H1 (cell line): ENCODE results near the gene VPS54. TPM values are rescaled to one million over a fixed set of nuclear protein-coding genes. Genes with fewer than 3 reads are reported as not detected.

Experiments
- CTCF ChIA-PET: fragments of 300-600 bp; sonication (Branson Sonifier 250); formaldehyde crosslinking; loops from one replicate; lab custom pipeline; 2021; ENCODE audit not compliant: partially characterized antibody; lab: Charles Lee
- POLR2A ChIA-PET: fragments of 300-600 bp; sonication (Branson Sonifier 250); formaldehyde crosslinking; loops from one replicate; lab custom pipeline; 2021; ENCODE audit warnings: inconsistent platforms; ENCODE audit not compliant: partially characterized antibody; lab: Charles Lee
- DNase-seq, 2 experiments: peaks; one replicate each; pipeline versions ENCODE4 v3.0.0 to v3.0.0-alpha.2; 2010 to 2022; ENCODE audit warnings: low spot score in 2 of 2, low read depth in 1 of 2, mixed read lengths in 1 of 2
- FAIRE-seq: peaks from 2 replicates; lab custom pipeline; 2011; peaks lifted over from hg19 to GRCh38; lab: Jason Lieb, UNC
- H2AFZ ChIP-seq: 2 replicates; pipeline ENCODE4 v1.8.1; 2012; ENCODE audit warnings: low read length, inconsistent platforms
- H2AK5ac ChIP-seq: 2 replicates; pipeline ENCODE4 v1.6.1; 2013; ENCODE audit warnings: low read depth, low read length
- H2BK120ac ChIP-seq: replicated peaks from 2 replicates; pipeline ENCODE3; 2013; ENCODE audit warnings: low read depth, low read length, inconsistent platforms
- H2BK12ac ChIP-seq: 2 replicates; pipeline ENCODE4 v1.6.1; 2013; ENCODE audit warnings: low read depth, low read length
- H2BK15ac ChIP-seq: 2 replicates; pipeline ENCODE4 v1.6.1; 2013; ENCODE audit warnings: low read length
- H2BK20ac ChIP-seq: 2 replicates; pipeline ENCODE4 v1.6.1; 2013; ENCODE audit warnings: low read length
- H2BK5ac ChIP-seq: 2 replicates; pipeline ENCODE4 v1.6.1; 2013; ENCODE audit warnings: low read depth, low read length
- H3K14ac ChIP-seq: 2 replicates; pipeline ENCODE4 v1.6.1; 2013; ENCODE audit warnings: inconsistent platforms; ENCODE audit not compliant: insufficient read length
- H3K18ac ChIP-seq: 2 replicates; pipeline ENCODE4 v1.6.1; 2013; ENCODE audit warnings: low read length; ENCODE audit errors: extremely low read depth
- H3K23ac ChIP-seq: 2 replicates; pipeline ENCODE4 v1.6.1; 2013; ENCODE audit warnings: inconsistent platforms; ENCODE audit not compliant: insufficient read length
- H3K23me2 ChIP-seq: 2 replicates; pipeline ENCODE4 v1.6.1; 2013; ENCODE audit warnings: low read depth, low read length
- H3K27ac ChIP-seq: 2 replicates; pipeline ENCODE4 v1.6.1; 2011; ENCODE audit warnings: low read depth, low read length, inconsistent platforms
- H3K27me3 ChIP-seq, 4 experiments: replicated peaks in 1 of 4; 1 replicate in 1 of 4; 2 replicates in 3 of 4; pipeline versions ENCODE4 v1.6.1 to v1.8.1; 2011 to 2013; ENCODE audit warnings: low read length in 3 of 4, mild to moderate bottlenecking in 3 of 4, inconsistent platforms in 2 of 4, mixed read lengths in 2 of 4, moderate library complexity in 1 of 4; ENCODE audit not compliant: control insufficient read depth in 3 of 4, insufficient read depth in 3 of 4; ENCODE audit errors: extremely low read depth in 1 of 4
- H3K36me3 ChIP-seq, 4 experiments: 2 replicates each; pipeline versions ENCODE4 v1.6.1 to v1.8.1; 2011 to 2013; ENCODE audit warnings: mild to moderate bottlenecking in 4 of 4, low read length in 3 of 4, moderate library complexity in 2 of 4, control low read depth in 1 of 4, inconsistent platforms in 1 of 4; ENCODE audit not compliant: insufficient read depth in 4 of 4, control insufficient read depth in 2 of 4
- H3K4ac ChIP-seq: replicated peaks from 2 replicates; pipeline ENCODE3; 2013; ENCODE audit warnings: low read length, low read depth, mixed read lengths, inconsistent platforms; ENCODE audit not compliant: insufficient read length
- H3K4me1 ChIP-seq, 4 experiments: replicated peaks in 1 of 4; 1 replicate in 1 of 4; 2 replicates in 3 of 4; pipeline versions ENCODE4 v1.6.1 to v1.8.1; 2011 to 2013; ENCODE audit warnings: low read length in 3 of 4, inconsistent platforms in 2 of 4, mixed read lengths in 1 of 4; ENCODE audit not compliant: insufficient read depth in 4 of 4, control insufficient read depth in 3 of 4
- H3K4me2 ChIP-seq, 2 experiments: 2 replicates each; pipeline versions ENCODE4 v1.6.1 to v1.8.1; 2011 to 2013; ENCODE audit warnings: low read depth in 2 of 2, low read length in 2 of 2, control low read depth in 1 of 2, inconsistent platforms in 1 of 2, mild to moderate bottlenecking in 1 of 2; ENCODE audit not compliant: insufficient read depth in 1 of 2
- H3K4me3 ChIP-seq, 4 experiments: fragments of 200-600, 300-600 bp in 1 of 4; sonication (generic), shearing (Covaris generic), sonication (Bioruptor Twin) in 1 of 4; 2 replicates each; pipeline versions ENCODE4 v1.5.1 to v1.8.1; 2011 to 2016; ENCODE audit warnings: low read length in 4 of 4, low read depth in 3 of 4, control low read depth in 2 of 4, inconsistent platforms in 2 of 4, mild to moderate bottlenecking in 2 of 4, mixed read lengths in 1 of 4, moderate library complexity in 1 of 4; ENCODE audit not compliant: insufficient read depth in 2 of 4; ENCODE audit errors: extremely low read depth in 1 of 4
- H3K56ac ChIP-seq: replicated peaks from 2 replicates; pipeline ENCODE3; 2013; ENCODE audit warnings: low read depth, mild to moderate bottlenecking, mixed read lengths, low read length, inconsistent platforms; ENCODE audit not compliant: insufficient read length
- H3K79me1 ChIP-seq: 2 replicates; pipeline ENCODE4 v1.6.1; 2013; ENCODE audit warnings: low read depth, low read length, control low read depth
- H3K79me2 ChIP-seq, 2 experiments: 2 replicates each; pipeline versions ENCODE4 v1.6.1 to v1.8.1; 2012 to 2013; ENCODE audit warnings: low read length in 2 of 2, mild to moderate bottlenecking in 2 of 2, inconsistent platforms in 1 of 2; ENCODE audit not compliant: insufficient read depth in 2 of 2, control insufficient read depth in 1 of 2
- H3K9ac ChIP-seq, 4 experiments: replicated peaks in 1 of 4; 1 replicate in 1 of 4; 2 replicates in 3 of 4; pipeline versions ENCODE4 v1.6.1 to v1.8.1; 2011 to 2013; ENCODE audit warnings: low read depth in 3 of 4, low read length in 3 of 4, control low read depth in 2 of 4, mild to moderate bottlenecking in 2 of 4, moderate library complexity in 2 of 4, inconsistent platforms in 1 of 4; ENCODE audit errors: extremely low read depth in 1 of 4
- H3K9me3 ChIP-seq, 2 experiments: 2 replicates each; pipeline versions ENCODE4 v1.6.1 to v1.8.1; 2012 to 2013; ENCODE audit warnings: mild to moderate bottlenecking in 2 of 2, moderate library complexity in 2 of 2, control low read depth in 1 of 2, inconsistent platforms in 1 of 2, low read depth in 1 of 2, low read length in 1 of 2, mixed read lengths in 1 of 2; ENCODE audit not compliant: insufficient read depth in 2 of 2
- H4K20me1 ChIP-seq, 2 experiments: replicated peaks in 1 of 2; 2 replicates each; pipeline versions ENCODE3 to v1.8.1; 2011 to 2013; ENCODE audit warnings: inconsistent platforms in 2 of 2, low read length in 2 of 2, mild to moderate bottlenecking in 1 of 2; ENCODE audit not compliant: insufficient read depth in 2 of 2, control insufficient read depth in 1 of 2
- H4K5ac ChIP-seq: 2 replicates; pipeline ENCODE4 v1.6.1; 2013; ENCODE audit warnings: low read length, low read depth, mixed read lengths, inconsistent platforms; ENCODE audit not compliant: insufficient read length
- H4K8ac ChIP-seq: 2 replicates; pipeline ENCODE4 v1.8.0; 2013; ENCODE audit warnings: mild to moderate bottlenecking, moderate library complexity, low read length, inconsistent platforms; ENCODE audit not compliant: insufficient read depth; ENCODE audit errors: extremely low read depth
- H4K91ac ChIP-seq: replicated peaks from 2 replicates; pipeline ENCODE3; 2013; ENCODE audit warnings: low read length, mixed read lengths, inconsistent platforms; ENCODE audit not compliant: insufficient read length
- whole genome bisulfite sequencing, 2 experiments: shearing (Covaris generic) in 1 of 2; methylation state at CpG; one replicate each; pipeline versions ENCODE4 v1.1.6 to v1.1.7; 2013 to 2015; ENCODE audit warnings: low lambda C conversion rate in 2 of 2, mixed read lengths in 2 of 2, inconsistent platforms in 1 of 2, low coverage in 1 of 2, missing lambda C conversion rate in 1 of 2; ENCODE audit not compliant: insufficient replicate concordance in 2 of 2, insufficient coverage in 1 of 2, insufficient read length in 1 of 2; ENCODE audit errors: extremely low coverage in 1 of 2, missing lambda C conversion rate in 1 of 2; 5-methylcytosine and 5-hydroxymethylcytosine counted together
- polyA plus RNA-seq, 7 experiments: library from polyadenylated mRNA; depleted of rRNA in 3 of 7; stranded (reverse) in 5 of 7; unstranded in 2 of 7; fragments of >200 nt in 5 of 7; fragments of 200-250 nt in 2 of 7; gene quantifications; 1 replicate in 5 of 7; 2 replicates in 1 of 7; 4 replicates in 1 of 7; pipeline versions ENCODE4 v1.2.1 to v1.2.3, GENCODE V29; 2011 to 2013; ENCODE audit warnings: missing spikeins in 2 of 7, mixed read lengths in 2 of 7
- total RNA-seq: library from RNA; stranded (reverse); fragmentation: NEBNext Ultra II Directional; extraction: Animal tissue kit (Norgen Biotek cat#: 25700); gene quantifications from 2 replicates; pipeline ENCODE4 v1.2.1, GENCODE V29; 2021

Gene VPS54
- total and polyA plus RNA-seq, 2 of the 8 experiments (the other 6 are each of a cell fraction or from before 2014, with no cell fraction given), result 3.6 to 13.2 TPM

DNA sequence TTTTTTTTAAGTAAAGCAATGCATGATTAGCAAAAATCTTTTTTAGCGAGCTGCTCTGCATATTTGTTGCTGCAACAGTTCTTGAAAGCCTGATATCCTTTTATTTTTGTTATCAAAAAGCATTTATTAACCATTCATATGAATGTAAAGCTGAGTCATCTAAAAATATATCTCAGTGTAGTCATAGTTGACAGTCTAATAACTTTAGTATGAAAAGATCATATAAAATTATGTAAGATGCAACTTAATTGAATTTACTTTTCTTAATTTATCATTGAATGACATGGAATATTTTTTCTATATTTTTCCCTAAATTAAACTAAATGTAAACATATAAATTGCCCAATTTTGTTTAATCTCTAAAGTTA is 169.0 kb downstream of the VPS54 start:
- Histone ChIP-seq H4K20me1 (peaks cover 2 to 7% of the 10 kb centered on the region in 2 experiments), H4K5ac (peak overlapping the region; percentile 89), H3K27me3 (no peaks in the 10 kb centered on the region), H3K79me1 (no peaks in the 10 kb centered on the region), H3K56ac (no peak overlapping the region), H3K4me3 (peak overlapping the region in 2 of 4 experiments; percentile 14 to 60; a peak in 4 of 8 replicates), H3K27ac (peak overlapping the region; percentile 76; the same call in 1 of the 2 replicates), H3K23ac (no peak overlapping the region), H3K18ac (no peak overlapping the region; the same call in 1 of the 2 replicates), H2BK20ac (no peak overlapping the region), H2BK12ac (no peak overlapping the region), H3K9ac (no peak overlapping the region), H2BK120ac (no peak overlapping the region), H3K36me3 (peaks cover 0 to 63% (median 5%) of the 10 kb centered on the region in 4 experiments; a peak in 3 of 8 replicates), H2BK15ac (no peak overlapping the region), H3K4me2 (peak overlapping the region; percentile 73 to 94), H3K14ac (no peak overlapping the region), H3K4me1 (peaks cover 18 to 60% (median 26%) of the 10 kb centered on the region in 4 experiments), H2BK5ac (no peak overlapping the region), H4K91ac (no peak overlapping the region), H2AFZ (no peak overlapping the region), H3K23me2 (no peaks in the 10 kb centered on the region), H4K8ac (no peak overlapping the region), H2AK5ac (no peak overlapping the region), H3K9me3 (no peaks in the 10 kb centered on the region), H3K4ac (no peak overlapping the region), H3K79me2 (peaks cover 46 to 100% of the 10 kb centered on the region in 2 experiments)
- ChIA-PET POLR2A (interaction anchor here (0.6 to 17.8 kb wide), 18 partner anchors 8 to 237 kb away, joined by 3 to 297 read pairs (median 6); partner anchors contain the start of gene UGP2), CTCF (interaction anchor here (0.8 to 5.0 kb wide), 3 partner anchors 11 to 151 kb away, joined by 4 to 31 read pairs (median 16); no protein-coding TSS in a partner anchor)
- FAIRE-seq, result no peak
- WGBS, 2 experiments, result 3% methylated on average over 1 of the region's 1 CpG; no CpG with 5 or more reads in 1 of the 2 experiments
- DNase-seq, result no peak
